NCI-H1092 treated with DMSO at 0.1 percent for 48 hours (cell line): Measurements from ENCODE around the gene RPL10L.

Source experiments
- DNase-seq: peaks from one replicate; lab custom pipeline; 2025; lab: John Stamatoyannopoulos, UW

The RPL10L gene

DNA sequence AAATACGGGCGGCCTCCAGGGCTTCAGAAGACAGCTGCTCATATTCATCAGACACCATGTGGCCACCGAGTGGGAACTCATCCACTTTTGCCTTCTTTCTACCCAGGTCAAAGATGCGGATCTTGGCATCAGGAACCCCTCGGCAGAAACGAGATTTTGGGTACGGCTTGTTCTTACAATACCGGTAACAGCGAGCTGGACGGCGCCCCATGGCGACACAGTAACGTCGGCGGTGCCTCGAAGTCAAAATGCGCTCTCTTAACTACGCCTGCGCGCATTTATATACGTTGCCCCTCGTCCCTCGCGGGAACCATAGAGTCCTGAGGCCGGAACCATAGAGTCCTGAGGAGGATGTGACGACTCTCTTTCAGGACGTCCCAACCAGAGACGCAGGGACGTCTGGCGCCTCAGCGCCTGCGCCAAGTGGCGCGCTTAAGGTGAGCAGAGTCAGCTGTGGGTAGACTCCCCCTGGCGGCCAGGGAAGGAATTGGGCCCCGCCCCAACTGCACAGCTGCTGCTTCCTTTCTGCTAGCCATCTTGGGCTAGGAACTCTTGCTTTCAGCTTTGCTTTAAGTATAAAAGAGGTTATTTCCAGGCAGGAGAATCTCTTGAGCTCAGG, at the start of gene RPL10L:
Gene RPL10L, minus strand, starts transcription at position 256 of the 619 bp plus-strand sequence. Its CDS starts 45 bp downstream, at position 211.
- DNase-seq, result no peak

DNA sequence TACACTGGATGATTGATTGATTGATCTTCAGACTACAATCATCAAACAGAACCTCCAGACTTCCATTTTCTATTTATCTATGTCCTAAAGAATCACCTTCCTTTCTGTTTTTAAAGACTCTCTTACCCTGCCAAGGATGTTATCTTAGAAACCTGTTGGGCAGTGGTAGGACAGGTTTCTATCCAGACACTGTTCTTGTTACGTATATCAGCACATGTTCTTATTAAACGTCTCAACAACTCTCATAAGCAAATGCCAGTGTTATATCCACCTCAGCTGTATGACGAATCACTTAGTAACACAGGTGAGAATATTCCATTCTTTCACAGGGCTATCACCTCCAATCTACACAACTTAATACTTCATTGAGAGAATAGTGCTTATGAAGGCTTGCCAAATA, 40.2 kb upstream of the RPL10L start:
- no peak for DNase-seq

DNA sequence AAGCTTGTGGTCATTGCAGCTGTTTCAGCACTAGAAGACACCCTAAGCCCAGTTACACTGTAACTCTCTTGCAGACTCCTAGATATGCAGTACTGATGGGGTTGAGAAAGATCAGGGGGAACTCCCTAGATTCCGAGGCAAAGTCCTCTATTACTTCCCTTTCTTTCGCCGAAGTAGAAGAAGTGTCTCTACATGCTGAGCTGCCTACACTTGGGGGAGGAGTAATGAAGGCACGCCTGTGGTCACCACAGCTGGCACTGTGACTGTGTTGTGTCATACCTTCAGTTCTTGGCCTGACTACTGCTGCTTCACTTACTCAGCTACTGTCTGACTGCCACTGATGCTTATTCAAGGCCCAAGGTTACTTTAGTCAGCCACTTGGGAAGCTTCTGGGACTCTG, 35.1 kb upstream of the RPL10L start:
- no peak for DNase-seq

DNA sequence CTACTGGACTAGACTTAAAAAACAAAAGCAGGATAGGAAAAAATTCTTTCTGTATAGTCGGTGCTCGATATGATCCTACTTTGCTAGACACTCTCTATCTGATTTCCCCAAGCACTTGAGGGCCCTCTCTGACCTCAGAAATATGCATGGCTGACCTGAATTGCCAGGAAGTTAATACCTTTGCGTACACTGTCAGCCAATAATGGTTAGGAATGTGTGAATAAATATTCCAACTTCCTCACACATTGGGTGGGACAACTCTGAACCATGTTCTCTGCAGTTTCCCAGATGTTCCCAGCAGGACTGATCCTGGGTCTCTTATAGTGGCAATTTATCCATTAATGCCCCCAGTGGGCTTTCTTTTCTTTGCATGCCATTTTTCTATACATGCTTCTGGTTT, 20.5 kb upstream of the RPL10L start:
- DNase-seq, result no peak

DNA sequence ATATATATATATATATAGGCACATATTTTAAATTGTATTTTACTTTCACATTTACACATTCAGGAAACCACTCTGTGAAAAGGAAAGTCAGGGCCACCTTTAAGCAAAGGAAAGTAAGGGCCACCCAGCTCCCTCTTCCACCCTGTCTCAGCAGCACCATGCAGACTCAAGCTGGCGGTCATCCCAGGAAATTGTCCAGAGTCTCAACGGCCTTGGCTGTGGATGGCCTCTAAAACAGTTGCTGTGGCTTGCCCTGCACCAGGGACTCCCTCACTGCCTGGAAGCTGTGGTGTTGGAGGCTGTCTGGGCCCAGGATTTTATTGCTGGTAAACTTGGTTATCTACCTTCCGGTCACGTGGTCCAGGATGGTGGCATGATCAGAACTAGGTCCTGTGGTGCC, 11.8 kb upstream of the RPL10L start:
- no peak for DNase-seq

DNA sequence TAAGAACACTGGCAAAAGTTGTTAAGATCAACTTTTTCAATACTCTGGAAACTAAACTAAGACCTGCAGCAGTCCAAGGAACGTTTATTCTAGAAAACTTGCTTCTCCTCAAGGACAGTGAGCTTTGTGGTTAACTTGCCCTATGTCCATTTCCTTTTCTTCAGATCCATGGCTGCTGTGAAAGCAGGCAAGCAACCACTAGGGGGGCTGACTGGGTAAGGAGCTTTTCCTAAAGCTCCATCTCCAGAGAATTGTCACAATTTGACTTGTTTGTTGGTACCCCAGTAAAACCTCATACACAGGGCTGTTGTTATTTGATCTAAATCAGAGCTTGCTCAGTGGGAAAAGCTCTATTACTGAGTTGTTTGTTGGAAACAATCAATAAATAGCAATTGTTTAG, 10.1 kb upstream of the RPL10L start:
- no peak for DNase-seq

DNA sequence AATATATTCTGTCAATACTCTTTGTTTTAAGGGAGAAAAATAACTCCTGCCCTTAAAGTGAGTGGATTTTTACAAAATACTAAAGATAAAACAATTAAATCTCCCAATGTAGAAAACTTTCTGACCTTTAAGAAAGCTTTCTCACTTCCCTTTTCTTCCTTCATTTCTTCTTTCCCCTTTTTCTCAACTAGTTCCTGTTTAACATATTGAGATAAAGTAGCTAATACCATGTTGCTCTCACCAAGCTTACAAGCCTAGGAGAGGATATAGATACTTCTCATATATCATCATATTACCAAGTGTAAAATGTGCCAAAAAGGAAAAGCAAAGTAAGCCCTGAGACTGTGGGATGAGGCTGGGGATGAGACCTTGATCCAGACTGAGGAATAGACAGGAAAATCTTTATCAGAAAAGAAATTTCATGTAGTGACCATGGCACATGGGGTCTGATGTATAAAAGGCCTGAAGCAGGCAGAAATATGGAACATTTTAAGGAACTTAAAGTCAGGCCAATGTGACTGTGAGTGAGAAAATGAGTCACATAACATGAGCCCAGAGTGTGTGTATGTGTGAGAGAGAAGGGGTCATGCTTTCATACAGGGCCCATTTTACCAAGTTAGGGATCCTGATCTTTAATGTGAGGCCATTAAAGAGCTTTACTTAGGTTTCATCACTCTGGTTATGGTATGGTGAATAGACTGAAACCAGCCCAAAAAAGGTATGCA, 1.6 kb upstream of the RPL10L start:
- no peak for DNase-seq

DNA sequence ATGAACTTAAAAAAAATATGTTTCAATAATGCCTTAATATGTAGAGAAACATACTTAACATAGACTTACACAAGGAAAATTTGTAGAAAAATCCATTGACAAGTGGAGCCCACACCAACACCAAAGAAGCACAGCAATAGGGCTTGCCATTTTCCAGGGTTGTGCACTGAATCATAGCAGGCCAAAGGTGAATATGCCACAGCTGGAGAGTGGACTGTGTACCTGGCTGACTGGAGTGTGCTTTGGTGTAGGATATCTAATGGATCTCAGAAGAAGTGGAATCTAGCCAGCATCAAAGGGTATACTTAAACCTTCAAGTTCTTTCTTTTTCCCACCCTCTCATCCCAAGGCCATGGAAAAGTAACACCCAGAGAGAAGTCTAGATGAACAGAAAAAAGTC, 4.8 kb downstream of the RPL10L start:
- DNase-seq, result no peak

DNA sequence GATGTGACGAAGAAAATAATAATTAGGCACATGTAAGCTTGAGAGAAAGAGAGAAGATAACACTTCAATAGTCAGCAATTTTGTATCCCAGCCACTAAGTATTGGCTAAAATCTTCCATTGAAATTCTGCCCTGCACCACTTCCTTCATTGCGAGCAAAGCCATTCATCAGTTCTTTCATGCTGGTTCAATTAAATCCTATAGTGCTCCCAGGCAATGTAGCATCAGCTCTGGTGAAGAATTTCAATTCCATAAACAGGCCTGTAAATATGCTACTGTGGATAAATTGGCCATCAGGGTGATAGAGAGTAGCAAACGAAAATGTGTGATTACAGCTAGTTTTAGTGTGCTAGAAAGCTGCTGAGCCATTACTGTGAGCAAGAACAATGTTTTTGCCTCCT, 24.7 kb downstream of the RPL10L start:
- DNase-seq, result no peak
